GM10266 (cell line): ENCODE data around the gene MPEG1.

Experiments
- DNase-seq: peaks from one replicate; pipeline ENCODE4 v3.0.0; 2012; ENCODE audit errors: extremely low spot score
- CTCF ChIP-seq: IDR thresholded peaks from 2 replicates; pipeline ENCODE4 v1.5.1; 2012; ENCODE audit warnings: mild to moderate bottlenecking, low read depth; ENCODE audit not compliant: control insufficient read depth, insufficient read depth; ENCODE audit errors: missing control alignments

MPEG1 gene

GRCh38 chr11:59218893-59219292, 6.2 kb upstream of the MPEG1 start:
- TF ChIP-seq CTCF = no peak
- DNase-seq = no peak

GRCh38 chr11:59218319-59218718, 5.6 kb upstream of the MPEG1 start:
- TF ChIP-seq CTCF = no peak
- DNase-seq = no peak

GRCh38 chr11:59216641-59217564, 4.2 kb upstream of the MPEG1 start:
- DNase-seq = peak; percentile 61
- TF ChIP-seq CTCF = no peak

GRCh38 chr11:59214141-59214893, 1.6 kb upstream of the MPEG1 start:
- no peak for TF ChIP-seq CTCF

GRCh38 chr11:59212222-59212621, 505 bp downstream of the MPEG1 start:
- DNase-seq = no peak

More at GRCh38 chr11:59214141-59214893, 1.6 kb upstream of the MPEG1 start:
- DNase-seq = no peak

GRCh38 chr11:59208956-59209355, 3.8 kb downstream of the MPEG1 start:
- no peak for DNase-seq
- TF ChIP-seq CTCF = no peak

More at GRCh38 chr11:59212222-59212621, 505 bp downstream of the MPEG1 start:
- no peak for TF ChIP-seq CTCF
